Right cardiac atrium (tissue), 5 donors: ENCODE data around the gene C4orf50. TPM values are rescaled to one million over a fixed set of nuclear protein-coding genes. Genes with fewer than 3 reads are reported as not detected.

Source experiments
- ATAC-seq, 2 donors: fragments of 200-7000 bp; cut with Tn5 transposase; one replicate each; pipeline versions ENCODE4 v1.8.0 to v1.9.1; 2020; ENCODE audit warnings: moderate library complexity in 2 of 2, mild to moderate bottlenecking in 1 of 2
- DNase-seq, 3 donors: peaks; one replicate each; pipeline ENCODE4 v3.0.0-alpha.2; 2020
- H3K27ac ChIP-seq: one replicate; pipeline ENCODE4 v1.5.1; 2013; ENCODE audit warnings: mild to moderate bottlenecking, low read length, control low read depth, moderate library complexity
- H3K27me3 ChIP-seq: one replicate; pipeline ENCODE4 v1.6.1; 2013; ENCODE audit not compliant: control insufficient read depth, insufficient read depth
- H3K4me1 ChIP-seq: one replicate; pipeline ENCODE4 v1.6.1; 2013; ENCODE audit warnings: low read length; ENCODE audit not compliant: control insufficient read depth, insufficient read depth
- H3K4me3 ChIP-seq: one replicate; pipeline ENCODE4 v1.5.1; 2013; ENCODE audit warnings: low read length, control low read depth
- H3K9me3 ChIP-seq: one replicate; pipeline ENCODE4 v1.6.1; 2013; ENCODE audit warnings: low read length; ENCODE audit not compliant: control insufficient read depth
- WGBS: extraction: QIAGEN DNeasy Blood & Tissue Kit; methylation state at CpG from one replicate; pipeline ENCODE4 v1.1.7; 2013; 5-methylcytosine and 5-hydroxymethylcytosine counted together
- intact Hi-C, 4 donors: fragments of 100-400 bp; cut with DNase I; formaldehyde crosslinking; loops; one replicate each; pipeline versions ENCODE4 v1.11.0 to v1.14.0; 2022 to 2023
- long read RNA-seq, 4 donors: library from polyadenylated mRNA; unstranded; transcript quantifications; one replicate each; pipeline ENCODE4 v2.0.0, GENCODE V29; 2020 to 2021
- polyA plus RNA-seq: library from polyadenylated mRNA; stranded (reverse); fragments of 200-250 nt; gene quantifications from one replicate; pipeline ENCODE4 v1.2.3, GENCODE V29; 2013
- total RNA-seq, 4 donors: library from RNA; stranded (reverse); fragmentation: NEBNext Ultra II Directional; extraction: Animal tissue kit (Norgen Biotek cat#: 25700); gene quantifications; one replicate each; pipeline ENCODE4 v1.2.1, GENCODE V29; 2021
- donor health status: healthy with polysubstance abuse.
- donor health status: DM: no; HTN: yes; CAD: no.
- donor health status: DM: no; HTN: no; CAD: no.
- donor health status: DM: no; HTN: yes; CAD: no; lungs with severe emphysema.
- donor health status: DM: yes; HTN: yes; CAD: no.

C4orf50 gene
- total RNA-seq = under 1 TPM in 2 of 4 donors, not detected in 2; 0.03 TPM
- 0.02 TPM for polyA plus RNA-seq
- long read RNA-seq, donor 1 = 0 reads
- long read RNA-seq, donor 2 = 0 reads
- long read RNA-seq, donor 3, partial matches to known transcripts = 0 of 2 reads
- long read RNA-seq, donor 3, other reads (novel, unspliced or antisense) = 2 of 2 reads
- long read RNA-seq, donor 4 = 0 reads

DNA sequence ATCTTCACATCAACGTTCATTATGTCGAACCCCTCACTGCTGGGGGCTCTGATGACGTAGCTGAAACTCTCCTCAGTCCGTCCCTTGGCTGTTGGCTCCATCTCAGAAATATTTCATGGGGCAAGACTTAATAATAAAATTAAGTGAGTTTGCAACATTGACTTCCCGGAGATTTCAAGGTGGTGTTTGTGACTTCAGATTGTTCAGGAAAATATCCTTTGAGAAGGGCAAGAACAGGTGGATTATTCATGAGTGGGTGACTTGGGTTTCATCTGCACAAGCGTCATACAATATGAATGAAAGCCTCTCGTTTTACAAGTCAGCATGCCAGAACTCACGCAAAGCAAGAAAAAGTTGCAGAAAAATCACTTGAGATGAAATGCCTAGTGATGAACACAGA lies at the start of gene C4orf50:
TSS of gene C4orf50 (minus strand) at position 101 of the 400 bp plus-strand sequence.
- Histone ChIP-seq H3K27ac (no peak within 1 kb of the TSS), H3K4me3 (no peak within 1 kb of the TSS), H3K9me3 (no peaks in the 10 kb centered on the region), H3K27me3 (no peaks in the 10 kb centered on the region), H3K4me1 (no peaks in the 10 kb centered on the region)
- 63% methylated on average over 8 of the region's 8 CpGs for WGBS
- no peak for DNase-seq
- ATAC-seq = no peak
- intact Hi-C loops = no loop called here

DNA sequence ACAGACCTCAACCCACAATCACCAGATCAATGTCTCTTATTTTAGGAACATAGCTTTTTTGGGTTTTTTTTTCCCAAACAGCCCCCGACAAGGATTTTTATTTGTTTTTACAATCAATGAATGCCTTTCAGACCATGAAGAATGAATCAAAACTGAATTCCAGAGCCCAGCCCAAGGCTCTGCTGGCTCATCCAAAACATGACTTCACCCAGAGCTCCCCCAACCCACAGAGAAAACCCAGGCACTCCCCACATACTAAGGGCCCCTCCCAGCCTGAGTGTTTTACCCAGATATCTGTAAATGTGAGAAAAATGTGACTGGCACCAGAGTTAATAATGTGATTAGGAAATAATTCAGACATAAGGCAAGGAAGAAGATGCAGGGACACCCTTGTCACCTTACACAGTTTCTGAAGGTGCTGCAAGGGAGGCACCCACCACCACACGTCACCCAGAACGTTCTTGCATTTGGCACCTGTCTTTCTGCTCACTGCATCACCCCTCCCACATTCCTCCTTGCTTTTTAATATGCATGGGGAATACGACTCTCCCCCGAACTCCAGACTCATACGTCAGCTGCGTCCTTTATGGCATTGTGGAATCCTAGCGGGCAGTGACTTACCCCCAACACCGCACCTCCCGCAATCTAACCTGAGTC lies 47.8 kb upstream of the C4orf50 start:
- ATAC-seq (no peak), DNase-seq (no peak)
- WGBS = 67% methylated on average over 10 of the region's 10 CpGs
- no peaks in the 10 kb centered on the region for H3K27me3 ChIP-seq
- intact Hi-C loops = no loop called here
- no peaks in the 10 kb centered on the region for H3K9me3 ChIP-seq
- H3K4me1 ChIP-seq = no peaks in the 10 kb centered on the region
- no peak overlapping the region for H3K27ac ChIP-seq
- no peak overlapping the region for H3K4me3 ChIP-seq

DNA sequence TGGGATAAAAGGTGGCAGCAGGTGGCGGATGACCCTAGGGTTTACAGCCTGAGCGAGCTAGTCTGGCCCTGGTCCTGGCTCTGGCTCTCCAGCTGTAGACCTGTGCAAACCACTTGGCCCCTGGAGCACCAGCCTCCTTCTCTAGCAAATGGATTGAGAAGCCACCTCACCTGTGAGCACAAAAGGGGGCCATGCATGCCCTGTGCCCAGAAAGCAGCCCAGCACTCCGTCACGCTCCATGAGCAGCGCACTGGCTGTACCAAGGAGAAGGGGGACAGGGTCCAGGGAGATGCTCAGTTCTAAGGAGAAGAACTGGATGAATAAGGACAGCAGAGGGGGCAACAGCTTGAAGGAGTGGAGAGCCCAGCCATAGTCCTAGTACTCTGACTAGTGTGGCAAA lies 46.9 kb upstream of the C4orf50 start:
- H3K9me3 ChIP-seq = peaks cover 2% of the 10 kb centered on the region
- WGBS = 90% methylated on average over 5 of the region's 5 CpGs
- no peak overlapping the region for H3K4me3 ChIP-seq
- H3K4me1 ChIP-seq = no peaks in the 10 kb centered on the region
- DNase-seq (no peak), ATAC-seq (no peak)
- no peaks in the 10 kb centered on the region for H3K27me3 ChIP-seq
- intact Hi-C loops = no loop called here
- H3K27ac ChIP-seq = no peak overlapping the region

DNA sequence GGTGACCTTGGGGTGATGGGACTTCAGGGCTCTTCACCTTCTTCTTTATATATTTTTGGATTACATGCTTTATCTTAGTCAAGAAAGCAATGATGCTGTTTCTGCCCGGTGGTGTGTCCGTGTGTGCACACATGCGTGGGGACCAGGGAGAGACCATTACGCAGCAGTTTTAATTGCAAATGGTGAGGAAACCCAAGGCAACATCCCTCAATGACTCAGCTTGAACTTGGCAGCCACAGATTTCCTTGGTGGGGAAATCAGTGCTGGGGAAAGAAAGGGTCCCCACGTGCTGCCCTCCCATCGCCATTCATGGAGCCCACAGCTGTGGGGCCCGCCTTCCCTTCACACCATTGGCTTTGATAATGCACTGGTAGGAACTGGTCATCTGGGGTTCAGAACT lies 46.2 kb upstream of the C4orf50 start:
- Histone ChIP-seq H3K4me1 (no peaks in the 10 kb centered on the region), H3K27me3 (no peaks in the 10 kb centered on the region), H3K27ac (no peak overlapping the region), H3K9me3 (peaks cover 2% of the 10 kb centered on the region), H3K4me3 (no peak overlapping the region)
- intact Hi-C loops = no loop called here
- no peak for ATAC-seq
- no peak for DNase-seq
- 74% methylated on average over 7 of the region's 7 CpGs for WGBS

DNA sequence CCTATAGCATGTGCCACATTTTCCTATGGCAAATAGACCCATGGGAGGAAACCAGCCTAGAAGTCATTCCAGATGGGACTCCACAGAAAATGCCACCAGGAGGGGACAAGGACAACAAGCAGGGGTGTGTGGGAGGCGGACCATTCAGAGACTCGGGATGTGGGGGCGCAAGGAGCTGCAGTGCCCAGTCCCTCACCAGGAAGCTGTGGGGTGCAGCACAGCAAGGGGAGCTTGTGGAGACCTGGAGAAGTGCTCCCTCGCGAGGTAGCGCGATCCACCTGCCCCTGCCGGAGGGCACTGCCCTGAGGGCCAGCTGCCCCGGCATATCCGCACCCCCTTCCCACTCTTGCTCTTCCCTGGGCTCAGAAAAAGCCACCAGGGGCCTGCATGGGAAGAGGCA lies 45.5 kb upstream of the C4orf50 start:
- ATAC-seq = no peak
- H3K27ac ChIP-seq = no peak overlapping the region
- no peak overlapping the region for H3K4me3 ChIP-seq
- no peak for DNase-seq
- no peaks in the 10 kb centered on the region for H3K4me1 ChIP-seq
- H3K27me3 ChIP-seq = no peaks in the 10 kb centered on the region
- H3K9me3 ChIP-seq = peaks cover 2% of the 10 kb centered on the region
- intact Hi-C loops = no loop called here
- WGBS = 91% methylated on average over 10 of the region's 10 CpGs

GRCh38 chr4:6062133-6062532 lies 43.9 kb upstream of the C4orf50 start:
- WGBS = 88% methylated on average over 12 of the region's 12 CpGs
- intact Hi-C loops = no loop called here

GRCh38 chr4:6059375-6059805 lies 41.2 kb upstream of the C4orf50 start:
- Histone ChIP-seq H3K27ac (no peak overlapping the region), H3K4me3 (no peak overlapping the region), H3K4me1 (no peaks in the 10 kb centered on the region), H3K27me3 (no peaks in the 10 kb centered on the region), H3K9me3 (peaks cover 6% of the 10 kb centered on the region)
- ATAC-seq (no peak), DNase-seq (no peak)
- intact Hi-C loops = no loop called here
- WGBS = 87% methylated on average over 7 of the region's 7 CpGs

More at GRCh38 chr4:6062133-6062532, 43.9 kb upstream of the C4orf50 start:
- Histone ChIP-seq H3K9me3 (peaks cover 6% of the 10 kb centered on the region), H3K4me1 (no peaks in the 10 kb centered on the region), H3K27ac (no peak overlapping the region), H3K27me3 (no peaks in the 10 kb centered on the region), H3K4me3 (no peak overlapping the region)
- ATAC-seq = no peak
- DNase-seq = no peak

DNA sequence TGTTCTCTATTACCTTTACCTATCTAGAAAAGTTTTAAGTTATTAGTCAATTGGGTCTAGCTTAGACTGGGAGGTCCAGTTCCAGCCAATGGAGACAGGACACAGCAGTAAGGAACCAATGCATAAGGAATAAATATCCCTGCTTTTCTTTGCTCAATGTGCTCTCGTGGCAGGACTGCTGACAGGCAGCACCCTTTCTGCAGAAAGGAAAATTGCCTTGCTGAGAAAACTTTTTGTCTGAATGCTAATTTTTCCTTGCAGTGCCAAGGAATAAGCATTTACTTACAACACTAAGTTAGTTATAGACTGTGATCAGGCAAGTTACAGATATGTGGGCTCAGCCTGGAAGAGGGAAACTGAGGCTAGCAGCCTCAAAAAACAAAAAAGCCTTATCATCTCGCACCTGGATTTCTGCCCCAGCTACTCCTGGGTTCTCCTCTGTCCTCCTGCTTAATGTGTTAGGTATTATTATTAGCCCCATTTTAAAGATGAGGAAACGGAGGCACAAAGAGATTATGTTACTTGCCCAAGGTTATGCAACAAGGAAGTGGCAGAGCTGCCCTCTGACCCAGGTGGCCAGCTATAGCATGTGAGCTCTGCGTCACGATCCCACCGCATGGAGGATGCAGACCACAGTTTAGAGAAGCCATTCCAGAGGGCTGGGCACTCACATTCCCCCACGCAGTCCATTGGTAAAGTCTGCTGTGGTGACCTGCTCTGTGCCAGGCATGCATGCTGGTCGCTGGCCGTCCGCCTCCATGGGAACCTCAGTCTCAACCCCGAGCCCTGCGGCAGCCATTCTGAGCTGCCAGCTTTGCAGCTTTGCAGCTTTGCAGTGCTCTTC lies 40.5 kb upstream of the C4orf50 start:
- Histone ChIP-seq H3K4me3 (no peak overlapping the region), H3K27ac (no peak overlapping the region), H3K27me3 (no peaks in the 10 kb centered on the region), H3K4me1 (no peaks in the 10 kb centered on the region), H3K9me3 (peaks cover 6% of the 10 kb centered on the region)
- DNase-seq = no peak
- intact Hi-C loops = no loop called here
- WGBS = 88% methylated on average over 12 of the region's 12 CpGs
- ATAC-seq = no peak

GRCh38 chr4:6056976-6057766 lies 38.9 kb upstream of the C4orf50 start:
- WGBS = 83% methylated on average over 15 of the region's 15 CpGs
- no peak overlapping the region for H3K27ac ChIP-seq
- H3K4me3 ChIP-seq = no peak overlapping the region
- DNase-seq (no peak), ATAC-seq (peak in 1 of 2 donors; percentile 25)
- H3K4me1 ChIP-seq = no peaks in the 10 kb centered on the region
- no peaks in the 10 kb centered on the region for H3K27me3 ChIP-seq
- intact Hi-C loops = no loop called here
- H3K9me3 ChIP-seq = peaks cover 6% of the 10 kb centered on the region

GRCh38 chr4:6055436-6055835 lies 37.2 kb upstream of the C4orf50 start:
- no peaks in the 10 kb centered on the region for H3K27me3 ChIP-seq
- no peak overlapping the region for H3K27ac ChIP-seq
- H3K9me3 ChIP-seq = peaks cover 6% of the 10 kb centered on the region
- ATAC-seq (no peak), DNase-seq (no peak)
- no peak overlapping the region for H3K4me3 ChIP-seq
- H3K4me1 ChIP-seq = no peaks in the 10 kb centered on the region
- WGBS = 79% methylated on average over 4 of the region's 4 CpGs
- intact Hi-C loops = no loop called here
